ENCODE measurements around the gene CLDN4. TPM values are rescaled to one million over a fixed set of nuclear protein-coding genes. Genes with fewer than 3 reads are reported as not detected.

The CLDN4 gene
- polyA plus RNA-seq, 1 donor (not counting 4 experiments of a cell fraction or from before 2014, with no cell fraction given) = 7.2 TPM

- Histone ChIP-seq H3K4me1 (ENCODE audit: control insufficient read depth, extremely low read depth, insufficient read depth, low read length) (peaks cover 30% of the 10 kb centered on the region), H3K27ac (ENCODE audit: control insufficient read depth, insufficient read depth, low read length) (no peak overlapping the region), H3K4me2 (ENCODE audit: control insufficient read depth, extremely low read depth, insufficient read depth, low read depth, low read length) (no peak overlapping the region), H3K36me3 (ENCODE audit: control insufficient read depth in 2 of 2, extremely low read depth in 1 of 2, insufficient read depth in 2 of 2, low read length in 2 of 2) (no peaks in the 10 kb centered on the region), H3K9me1 (ENCODE audit: control insufficient read depth, extremely low read depth, insufficient read depth, low read length) (no peaks in the 10 kb centered on the region), H3K9ac (ENCODE audit: control insufficient read depth, extremely low read depth, insufficient read depth, low read length) (no peak overlapping the region), H3K79me2 (ENCODE audit: control insufficient read depth, insufficient read depth, low read length) (no peaks in the 10 kb centered on the region), H4K20me1 (ENCODE audit: control insufficient read depth, extremely low read depth, insufficient read depth, low read length) (no peaks in the 10 kb centered on the region), H3K9me3 (ENCODE audit: control insufficient read depth, low read depth, low read length) (no peaks in the 10 kb centered on the region), H3K27me3 (ENCODE audit: control insufficient read depth, extremely low read depth, insufficient read depth, low read length) (no peaks in the 10 kb centered on the region), H3K4me3 (ENCODE audit: control insufficient read depth in 2 of 3, extremely low read depth in 1 of 3, insufficient read depth in 2 of 3, low read depth in 1 of 3, low read length in 3 of 3) (no peak overlapping the region), H2AFZ (ENCODE audit: control insufficient read depth, low read length) (no peak overlapping the region)
- FAIRE-seq (no peak), DNase-seq (ENCODE audit: low read depth, low spot score) (no peak)
- TF ChIP-seq CTCF (optimal IDR thresholded peaks at IDR 0.05 in 1 of 3, IDR thresholded peaks at IDR 0.05 in 1 of 3, conservative IDR thresholded peaks at IDR 0.05 in 1 of 3; ENCODE audit: extremely low read depth in 1 of 3, insufficient read depth in 2 of 3, low read length in 3 of 3) = no peak
- no peak for TF ChIP-seq EZH2 (IDR thresholded peaks at IDR 0.05; ENCODE audit: low read length)
- dilution Hi-C loops (cut with MboI; ENCODE audit: extremely low pct_ligation_motif_present, low sequenced_read_pairs) = no loop called here
Measured at GRCh38 chr7:73823873-73824592, 6.8 kb upstream of the CLDN4 start.

- no peak for DNase-seq (ENCODE audit: low read depth, low spot score)
- H3K4me2 ChIP-seq (ENCODE audit: control insufficient read depth, extremely low read depth, insufficient read depth, low read depth, low read length) = no peak overlapping the region
Measured at GRCh38 chr7:73824986-73825385, 5.8 kb upstream of the CLDN4 start.

More at GRCh38 chr7:73824986-73825385, 5.8 kb upstream of the CLDN4 start:
- Histone ChIP-seq H3K9ac (ENCODE audit: control insufficient read depth, extremely low read depth, insufficient read depth, low read length) (no peak overlapping the region), H3K27ac (ENCODE audit: control insufficient read depth, insufficient read depth, low read length) (no peak overlapping the region), H3K9me1 (ENCODE audit: control insufficient read depth, extremely low read depth, insufficient read depth, low read length) (no peaks in the 10 kb centered on the region), H3K27me3 (ENCODE audit: control insufficient read depth, extremely low read depth, insufficient read depth, low read length) (no peaks in the 10 kb centered on the region), H3K36me3 (ENCODE audit: control insufficient read depth in 2 of 2, extremely low read depth in 1 of 2, insufficient read depth in 2 of 2, low read length in 2 of 2) (no peaks in the 10 kb centered on the region), H3K79me2 (ENCODE audit: control insufficient read depth, insufficient read depth, low read length) (no peaks in the 10 kb centered on the region), H4K20me1 (ENCODE audit: control insufficient read depth, extremely low read depth, insufficient read depth, low read length) (no peaks in the 10 kb centered on the region), H3K4me1 (ENCODE audit: control insufficient read depth, extremely low read depth, insufficient read depth, low read length) (peaks cover 38% of the 10 kb centered on the region), H2AFZ (ENCODE audit: control insufficient read depth, low read length) (no peak overlapping the region), H3K4me3 (ENCODE audit: control insufficient read depth in 2 of 3, extremely low read depth in 1 of 3, insufficient read depth in 2 of 3, low read depth in 1 of 3, low read length in 3 of 3) (no peak overlapping the region), H3K9me3 (ENCODE audit: control insufficient read depth, low read depth, low read length) (no peaks in the 10 kb centered on the region)
- dilution Hi-C loops (cut with MboI; ENCODE audit: extremely low pct_ligation_motif_present, low sequenced_read_pairs) = no loop called here
- no peak for FAIRE-seq
- no peak for TF ChIP-seq EZH2 (IDR thresholded peaks at IDR 0.05; ENCODE audit: low read length)
- TF ChIP-seq CTCF (optimal IDR thresholded peaks at IDR 0.05 in 1 of 3, IDR thresholded peaks at IDR 0.05 in 1 of 3, conservative IDR thresholded peaks at IDR 0.05 in 1 of 3; ENCODE audit: extremely low read depth in 1 of 3, insufficient read depth in 2 of 3, low read length in 3 of 3) = no peak
